Measurements from ENCODE around the gene SLC66A1.

Gene SLC66A1

GRCh38 chr1:19344372-19344810 lies 32.3 kb downstream of the SLC66A1 start:
- DNase-seq, result peak; percentile 46

DNA sequence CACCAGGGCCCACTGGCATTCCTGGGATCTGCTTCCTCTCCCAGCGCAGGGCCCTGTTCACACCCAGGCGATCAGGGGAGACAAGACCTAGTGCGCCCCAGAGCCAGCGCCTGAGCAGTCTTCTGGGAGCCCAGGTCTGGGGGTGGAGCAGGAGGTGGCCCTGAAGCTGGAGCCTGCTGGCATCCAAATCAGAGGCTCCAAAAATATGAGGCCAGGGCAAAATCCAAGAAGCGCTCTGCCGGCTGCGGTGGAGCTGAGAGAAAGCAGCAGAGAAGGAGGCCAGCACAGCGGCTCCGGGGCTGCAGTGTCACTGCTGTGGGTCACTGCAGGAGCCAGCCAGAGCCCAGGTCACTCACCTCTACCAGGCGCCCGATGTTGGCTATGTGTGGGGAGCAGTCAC lies 32.7 kb downstream of the SLC66A1 start:
- DNase-seq, result no peak

- DNase-seq, result no peak
These were observed 33.3 kb downstream of the SLC66A1 start for GRCh38 chr1:19345391-19345790.

- DNase-seq, result no peak
These were observed 33.9 kb downstream of the SLC66A1 start for GRCh38 chr1:19346026-19346425.

GRCh38 chr1:19347533-19348172 lies 35.5 kb downstream of the SLC66A1 start:
- DNase-seq, result no peak

- DNase-seq, result no peak
These were observed 36.5 kb downstream of the SLC66A1 start for GRCh38 chr1:19348441-19349198.

- DNase-seq, result no peak
These were observed 37.9 kb downstream of the SLC66A1 start for GRCh38 chr1:19349999-19350398.

GRCh38 chr1:19350566-19350965 lies 38.4 kb downstream of the SLC66A1 start:
- no peak for DNase-seq

DNA sequence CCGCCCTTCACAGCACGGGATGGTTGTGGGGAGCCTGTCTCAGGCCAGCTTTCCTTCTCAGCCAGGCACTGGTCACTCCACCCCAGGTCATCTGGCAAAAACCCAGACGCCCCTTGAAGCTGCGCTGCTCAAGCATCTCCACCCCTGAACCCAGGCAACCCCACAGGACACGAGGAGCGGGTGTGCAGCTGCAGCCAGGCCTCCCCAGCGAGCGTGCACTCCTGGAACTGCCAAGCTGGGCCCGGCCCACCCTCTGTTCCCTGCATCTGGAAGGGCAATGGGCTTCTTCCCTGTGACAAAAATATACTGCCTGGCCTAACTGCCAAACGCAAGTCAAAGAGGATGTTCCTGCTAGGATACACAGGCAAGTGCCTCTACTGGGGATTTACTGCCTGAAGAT lies 39.7 kb downstream of the SLC66A1 start:
- no peak for DNase-seq

GRCh38 chr1:19352839-19353238 lies 40.7 kb downstream of the SLC66A1 start:
- DNase-seq, result no peak

- peak; percentile 95 for DNase-seq
These were observed 41.5 kb downstream of the SLC66A1 start for GRCh38 chr1:19353596-19353995.

- peak; percentile 54 for DNase-seq
These were observed 42.4 kb downstream of the SLC66A1 start for GRCh38 chr1:19354531-19354981.

GRCh38 chr1:19356266-19356665 lies 44.1 kb downstream of the SLC66A1 start:
- DNase-seq, result peak; percentile 77

- no peak for DNase-seq
These were observed 45.3 kb downstream of the SLC66A1 start for GRCh38 chr1:19357299-19357986.

GRCh38 chr1:19358710-19359109 lies 46.6 kb downstream of the SLC66A1 start:
- no peak for DNase-seq

GRCh38 chr1:19359357-19359756 lies 47.2 kb downstream of the SLC66A1 start:
- DNase-seq, result no peak

DNA sequence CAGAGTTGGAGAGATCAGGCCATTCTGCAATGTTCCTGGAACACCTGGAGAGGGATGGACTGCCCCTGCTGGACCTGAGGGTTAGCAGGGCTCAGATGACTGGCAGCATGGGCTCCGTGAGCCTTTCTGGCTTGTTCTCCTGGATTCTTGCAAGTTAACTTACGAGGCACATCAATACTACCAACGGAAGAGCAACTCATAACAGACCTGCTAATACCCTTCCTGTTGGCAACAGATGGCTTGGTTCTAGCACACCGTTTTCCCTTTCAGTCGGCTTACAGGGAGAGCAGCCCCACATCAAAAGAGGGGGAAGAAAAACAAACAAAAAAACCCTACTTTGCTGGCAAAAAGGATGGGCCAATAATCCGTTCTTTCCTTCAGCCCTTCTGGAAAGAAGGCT lies 47.9 kb downstream of the SLC66A1 start:
- no peak for DNase-seq

GRCh38 chr1:19360432-19360831 lies 48.3 kb downstream of the SLC66A1 start:
- DNase-seq, result no peak

GRCh38 chr1:19360843-19361610 lies 48.9 kb downstream of the SLC66A1 start:
- no peak for DNase-seq

DNA sequence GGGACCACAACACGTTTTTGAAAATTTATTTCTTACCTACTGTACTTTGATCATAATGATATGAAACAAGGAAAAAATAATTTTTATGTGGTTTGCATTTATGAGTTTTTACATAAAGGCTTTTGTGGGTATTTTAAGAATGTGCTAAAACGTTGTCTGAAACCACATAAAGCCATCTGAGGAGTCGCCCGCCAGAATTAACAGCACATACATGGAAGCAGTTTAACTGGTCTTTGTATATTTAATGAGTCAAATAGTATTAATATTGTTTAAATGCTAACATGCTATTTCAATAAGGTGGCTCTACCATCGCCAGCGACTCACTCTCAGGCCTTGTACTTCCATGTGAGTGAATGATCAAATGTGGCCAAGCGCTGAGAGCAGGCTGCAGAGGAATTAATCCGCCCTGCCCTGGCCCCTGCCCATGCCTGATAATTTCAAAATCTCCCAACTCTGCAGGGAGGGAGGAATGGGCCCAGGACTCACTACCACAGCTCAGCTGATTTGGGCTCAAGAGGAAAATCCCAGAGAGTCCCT lies 49.6 kb downstream of the SLC66A1 start:
- DNase-seq, result no peak

- DNase-seq, result no peak
These were observed 51.5 kb downstream of the SLC66A1 start for GRCh38 chr1:19363536-19364152.

GRCh38 chr1:19365721-19366120 lies 53.6 kb downstream of the SLC66A1 start:
- no peak for DNase-seq
